ENCODE measurements around the gene TENT4B. TPM values are rescaled to one million over a fixed set of nuclear protein-coding genes. Genes with fewer than 3 reads are reported as not detected.

Gene TENT4B
- total RNA-seq, 2 experiments from 2014 or later: 5.8 to 8.8 TPM

GRCh38 chr16:50265716-50266336 is 112.7 kb downstream of the TENT4B start:
- H3K4me1 ChIP-seq (ENCODE audit: insufficient read depth, low read length, poor library complexity, severe bottlenecking): peaks cover 54% of the 10 kb centered on the region
- no peak for TF ChIP-seq EZH2phosphoT487 (IDR thresholded peaks at IDR 0.05; ENCODE audit: borderline replicate concordance, low read depth, low read length)
- DNase-seq (ENCODE audit: low spot score): no peak
- no peaks in the 10 kb centered on the region for H3K36me3 ChIP-seq (ENCODE audit: insufficient read depth, low read length)
- intact Hi-C loops (cut with micrococcal nuclease; ENCODE audit: unreplicated experiment): loop anchor here (1.0 kb wide), 2 partner anchors 16 to 89 kb away; no protein-coding TSS in a partner anchor
- peaks cover 21% of the 10 kb centered on the region; the same call in 1 of the 2 replicates for H3K79me2 ChIP-seq (ENCODE audit: insufficient read depth, low read depth, low read length)
- H3K9me2 ChIP-seq (ENCODE audit: insufficient read depth, low read length): no peaks in the 10 kb centered on the region
- H2AFZ ChIP-seq (ENCODE audit: low read length): peak overlapping the region; percentile 89
- CTCF ChIA-PET (ENCODE audit: unreplicated experiment): interaction anchor here (0.6 to 2.4 kb wide), 5 partner anchors 10 to 863 kb away, joined by 3 to 16 read pairs (median 4); no protein-coding TSS in a partner anchor
- peak overlapping the region; percentile 60 for H3K27ac ChIP-seq (ENCODE audit: low read depth, low read length, poor library complexity, severe bottlenecking)
- H3K4me3 ChIP-seq (ENCODE audit: low read depth, low read length, poor library complexity, severe bottlenecking): peak overlapping the region; percentile 76
- H3K9me3 ChIP-seq (ENCODE audit: low read length): no peaks in the 10 kb centered on the region
- H4K20me1 ChIP-seq (ENCODE audit: insufficient read depth, low read length): no peaks in the 10 kb centered on the region
- POLR2A ChIA-PET: interaction anchor here (0.8 to 1.6 kb wide), 6 partner anchors 8 to 21 kb away, joined by 3 to 5 read pairs (median 3); no protein-coding TSS in a partner anchor
- H3K4me2 ChIP-seq (ENCODE audit: low read length): peak overlapping the region; percentile 96
- BruUV-seq (replicated peaks): no TSS peak

DNA sequence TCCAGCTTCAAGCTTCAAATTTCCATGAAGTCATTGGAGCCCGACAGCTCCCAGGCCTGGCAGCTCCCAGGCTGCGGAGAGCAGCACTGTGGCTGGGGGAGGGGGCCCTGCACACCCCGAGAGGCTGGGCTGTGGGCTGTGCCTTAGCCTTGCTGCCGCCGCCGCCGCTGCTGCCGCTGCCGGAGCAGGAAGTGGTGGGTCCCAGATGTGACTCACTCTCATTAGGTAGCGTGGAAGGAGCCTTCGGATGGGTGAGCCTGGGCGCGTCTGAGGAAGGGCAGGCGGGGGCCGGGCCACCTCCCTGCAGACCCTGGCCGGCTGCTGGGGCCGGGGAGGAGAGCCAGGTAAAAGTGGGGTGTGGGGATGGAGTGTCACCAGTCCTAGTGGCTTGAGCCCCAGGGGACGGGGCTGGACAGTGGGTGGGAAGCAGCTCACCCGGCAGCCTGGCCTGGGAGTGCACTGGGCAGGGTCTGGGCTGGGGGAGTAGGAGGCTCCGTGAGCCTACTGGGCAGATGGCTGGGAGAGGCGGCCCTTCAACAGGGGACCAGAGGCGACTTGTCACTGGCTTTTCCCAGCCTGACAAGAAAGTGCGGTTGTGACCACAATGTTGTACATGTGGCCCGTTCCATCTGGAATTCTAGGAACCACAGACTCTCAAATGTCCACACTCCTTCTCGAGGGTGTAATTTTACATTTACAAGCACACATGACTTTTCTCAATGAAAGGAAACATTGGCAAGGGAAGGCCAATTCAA is 113.4 kb downstream of the TENT4B start, which contains the start of gene ADCY7:
TSS of gene ADCY7 (plus strand) at position 215 of the 755 bp plus-strand sequence. CDS start 21,629 bp downstream, outside the sequence.
- peak within 1 kb of the TSS; percentile 60 for H3K27ac ChIP-seq (ENCODE audit: low read depth, low read length, poor library complexity, severe bottlenecking)
- CTCF ChIA-PET (ENCODE audit: unreplicated experiment): interaction anchor here (0.5 to 2.4 kb wide), 3 partner anchors 9 to 18 kb away, joined by 3 to 16 read pairs (median 3); no protein-coding TSS in a partner anchor
- POLR2A ChIA-PET: interaction anchor here (0.7 to 2.5 kb wide), 8 partner anchors 9 to 20 kb away, joined by 3 to 15 read pairs (median 4); no protein-coding TSS in a partner anchor
- H3K4me2 ChIP-seq (ENCODE audit: low read length): peak within 1 kb of the TSS; percentile 96
- H3K9me3 ChIP-seq (ENCODE audit: low read length): no peaks in the 10 kb centered on the region
- TF ChIP-seq, protein P1, sequence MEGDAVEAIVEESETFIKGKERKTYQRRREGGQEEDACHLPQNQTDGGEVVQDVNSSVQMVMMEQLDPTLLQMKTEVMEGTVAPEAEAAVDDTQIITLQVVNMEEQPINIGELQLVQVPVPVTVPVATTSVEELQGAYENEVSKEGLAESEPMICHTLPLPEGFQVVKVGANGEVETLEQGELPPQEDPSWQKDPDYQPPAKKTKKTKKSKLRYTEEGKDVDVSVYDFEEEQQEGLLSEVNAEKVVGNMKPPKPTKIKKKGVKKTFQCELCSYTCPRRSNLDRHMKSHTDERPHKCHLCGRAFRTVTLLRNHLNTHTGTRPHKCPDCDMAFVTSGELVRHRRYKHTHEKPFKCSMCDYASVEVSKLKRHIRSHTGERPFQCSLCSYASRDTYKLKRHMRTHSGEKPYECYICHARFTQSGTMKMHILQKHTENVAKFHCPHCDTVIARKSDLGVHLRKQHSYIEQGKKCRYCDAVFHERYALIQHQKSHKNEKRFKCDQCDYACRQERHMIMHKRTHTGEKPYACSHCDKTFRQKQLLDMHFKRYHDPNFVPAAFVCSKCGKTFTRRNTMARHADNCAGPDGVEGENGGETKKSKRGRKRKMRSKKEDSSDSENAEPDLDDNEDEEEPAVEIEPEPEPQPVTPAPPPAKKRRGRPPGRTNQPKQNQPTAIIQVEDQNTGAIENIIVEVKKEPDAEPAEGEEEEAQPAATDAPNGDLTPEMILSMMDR (conservative IDR thresholded peaks at IDR 0.05; ENCODE audit: low read length): no peak
- TF ChIP-seq EZH2phosphoT487 (IDR thresholded peaks at IDR 0.05; ENCODE audit: borderline replicate concordance, low read depth, low read length): no peak
- peak within 1 kb of the TSS; percentile 76 for H3K4me3 ChIP-seq (ENCODE audit: low read depth, low read length, poor library complexity, severe bottlenecking)
- no peaks in the 10 kb centered on the region for H3K9me2 ChIP-seq (ENCODE audit: insufficient read depth, low read length)
- H3K4me1 ChIP-seq (ENCODE audit: insufficient read depth, low read length, poor library complexity, severe bottlenecking): peaks cover 54% of the 10 kb centered on the region
- BruUV-seq (replicated peaks): TSS peak; percentile 65
- intact Hi-C loops (cut with micrococcal nuclease; ENCODE audit: unreplicated experiment): no loop called here
- peaks cover 21% of the 10 kb centered on the region; the same call in 1 of the 2 replicates for H3K79me2 ChIP-seq (ENCODE audit: insufficient read depth, low read depth, low read length)
- H3K36me3 ChIP-seq (ENCODE audit: insufficient read depth, low read length): no peaks in the 10 kb centered on the region
- peak within 1 kb of the TSS; percentile 89 for H2AFZ ChIP-seq (ENCODE audit: low read length)
- peak; percentile 85 for DNase-seq (ENCODE audit: low spot score)
- H4K20me1 ChIP-seq (ENCODE audit: insufficient read depth, low read length): no peaks in the 10 kb centered on the region

- TF ChIP-seq EZH2phosphoT487 (IDR thresholded peaks at IDR 0.05; ENCODE audit: borderline replicate concordance, low read depth, low read length): no peak
- TF ChIP-seq, protein P1 (conservative IDR thresholded peaks at IDR 0.05; ENCODE audit: low read length): no peak
- H2AFZ ChIP-seq (ENCODE audit: low read length): peak overlapping the region; percentile 89; the same call in 1 of the 2 replicates
- CTCF ChIA-PET (ENCODE audit: unreplicated experiment): interaction anchor here (0.5 kb wide), 1 partner anchor 10 kb away, joined by 3 read pairs; no protein-coding TSS in a partner anchor
- peak overlapping the region; percentile 60 for H3K27ac ChIP-seq (ENCODE audit: low read depth, low read length, poor library complexity, severe bottlenecking)
- H3K36me3 ChIP-seq (ENCODE audit: insufficient read depth, low read length): no peaks in the 10 kb centered on the region
- H3K79me2 ChIP-seq (ENCODE audit: insufficient read depth, low read depth, low read length): peaks cover 21% of the 10 kb centered on the region; the same call in 1 of the 2 replicates
- peaks cover 54% of the 10 kb centered on the region for H3K4me1 ChIP-seq (ENCODE audit: insufficient read depth, low read length, poor library complexity, severe bottlenecking)
- POLR2A ChIA-PET: interaction anchor here (0.7 to 2.5 kb wide), 5 partner anchors 8 to 17 kb away, joined by 3 to 15 read pairs (median 5); no protein-coding TSS in a partner anchor
- intact Hi-C loops (cut with micrococcal nuclease; ENCODE audit: unreplicated experiment): no loop called here
- no peaks in the 10 kb centered on the region for H4K20me1 ChIP-seq (ENCODE audit: insufficient read depth, low read length)
- H3K4me2 ChIP-seq (ENCODE audit: low read length): peak overlapping the region; percentile 96
- no TSS peak for BruUV-seq (replicated peaks)
- DNase-seq (ENCODE audit: low spot score): peak; percentile 45
- no peaks in the 10 kb centered on the region for H3K9me2 ChIP-seq (ENCODE audit: insufficient read depth, low read length)
- H3K9me3 ChIP-seq (ENCODE audit: low read length): no peaks in the 10 kb centered on the region
- H3K4me3 ChIP-seq (ENCODE audit: low read depth, low read length, poor library complexity, severe bottlenecking): peak overlapping the region; percentile 76
These were observed 114.1 kb downstream of the TENT4B start for GRCh38 chr16:50267151-50267631.
